ENCODE measurements around the gene FAIM2. TPM values are rescaled to one million over a fixed set of nuclear protein-coding genes. Genes with fewer than 3 reads are reported as not detected.
A peak's percentile ranks its signal among the peaks of the same experiment; 100 is the strongest.

The FAIM2 gene
- total RNA-seq, 1 experiment from 2014 or later, result 0.18 TPM

DNA sequence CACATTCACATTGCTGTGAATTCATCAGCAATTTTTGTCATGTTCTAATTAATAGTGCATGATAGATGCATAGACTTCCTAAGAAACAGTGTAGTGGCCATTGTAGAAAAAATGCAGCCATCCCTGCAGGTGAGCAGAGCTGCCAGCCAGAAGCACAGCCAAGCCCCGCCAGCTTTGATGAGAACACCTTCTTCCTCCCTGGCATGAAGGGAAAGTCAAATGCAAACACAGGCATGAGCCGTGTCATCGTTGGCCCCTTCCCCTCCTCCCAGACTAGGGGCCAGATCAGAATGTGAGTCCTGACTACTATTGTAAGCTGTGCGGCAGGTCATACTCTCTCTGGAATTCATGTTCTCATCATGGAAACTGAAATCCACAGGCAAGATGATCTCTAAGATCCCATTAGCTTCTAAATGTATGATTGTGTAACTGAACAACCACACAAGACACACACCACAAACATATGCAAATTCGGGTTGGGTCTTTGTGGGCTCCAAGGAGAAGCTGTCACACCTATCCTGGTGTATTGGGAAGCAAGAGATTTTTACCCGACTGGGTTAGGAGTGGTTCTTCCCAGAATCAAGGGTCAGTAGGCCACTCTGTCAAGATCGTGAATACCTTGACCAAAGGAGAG lies 44.0 kb upstream of the FAIM2 start:
- no peak overlapping the region for H3K27ac ChIP-seq (ENCODE audit: low read length)
- no TSS peak for BruUV-seq (replicated peaks)
- H3K4me1 ChIP-seq (ENCODE audit: insufficient read depth, low read length), result peaks cover 17% of the 10 kb centered on the region
- H3K9me3 ChIP-seq (ENCODE audit: low read length), result no peaks in the 10 kb centered on the region
- no peak overlapping the region for H3K9ac ChIP-seq (ENCODE audit: low read length)
- TF ChIP-seq EZH2phosphoT487 (IDR thresholded peaks at IDR 0.05; ENCODE audit: borderline replicate concordance, low read length) (no peak), EZH2 (IDR thresholded peaks at IDR 0.05; ENCODE audit: low read length, unreplicated experiment) (no peak)
- TF ChIP-seq, protein P1, sequence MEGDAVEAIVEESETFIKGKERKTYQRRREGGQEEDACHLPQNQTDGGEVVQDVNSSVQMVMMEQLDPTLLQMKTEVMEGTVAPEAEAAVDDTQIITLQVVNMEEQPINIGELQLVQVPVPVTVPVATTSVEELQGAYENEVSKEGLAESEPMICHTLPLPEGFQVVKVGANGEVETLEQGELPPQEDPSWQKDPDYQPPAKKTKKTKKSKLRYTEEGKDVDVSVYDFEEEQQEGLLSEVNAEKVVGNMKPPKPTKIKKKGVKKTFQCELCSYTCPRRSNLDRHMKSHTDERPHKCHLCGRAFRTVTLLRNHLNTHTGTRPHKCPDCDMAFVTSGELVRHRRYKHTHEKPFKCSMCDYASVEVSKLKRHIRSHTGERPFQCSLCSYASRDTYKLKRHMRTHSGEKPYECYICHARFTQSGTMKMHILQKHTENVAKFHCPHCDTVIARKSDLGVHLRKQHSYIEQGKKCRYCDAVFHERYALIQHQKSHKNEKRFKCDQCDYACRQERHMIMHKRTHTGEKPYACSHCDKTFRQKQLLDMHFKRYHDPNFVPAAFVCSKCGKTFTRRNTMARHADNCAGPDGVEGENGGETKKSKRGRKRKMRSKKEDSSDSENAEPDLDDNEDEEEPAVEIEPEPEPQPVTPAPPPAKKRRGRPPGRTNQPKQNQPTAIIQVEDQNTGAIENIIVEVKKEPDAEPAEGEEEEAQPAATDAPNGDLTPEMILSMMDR (conservative IDR thresholded peaks at IDR 0.05; ENCODE audit: low read depth, low read length), result no peak
- no peak for DNase-seq
- H3K4me3 ChIP-seq (ENCODE audit: low read length), result no peak overlapping the region
- no peaks in the 10 kb centered on the region for H3K27me3 ChIP-seq (ENCODE audit: low read length)
- H3K9me2 ChIP-seq (replicated peaks; ENCODE audit: low read length), result no peaks in the 10 kb centered on the region
- no peaks in the 10 kb centered on the region for H3F3A ChIP-seq (ENCODE audit: low read length, unreplicated experiment)
- ChIA-PET POLR2A (ENCODE audit: unreplicated experiment) (interaction anchor here (0.6 kb wide), 1 partner anchor 165 kb away, joined by 3 read pairs; no protein-coding TSS in a partner anchor), CTCF (no interaction called here)
- H4K20me1 ChIP-seq (ENCODE audit: low read length), result no peaks in the 10 kb centered on the region
- H3K36me3 ChIP-seq (ENCODE audit: low read depth, low read length), result no peaks in the 10 kb centered on the region
- intact Hi-C loops (cut with micrococcal nuclease), result no loop called here
- H2AFZ ChIP-seq (ENCODE audit: low read length), result no peak overlapping the region
- no peak overlapping the region for H3K4me2 ChIP-seq (ENCODE audit: low read length)
- H3K79me2 ChIP-seq (ENCODE audit: low read length), result no peaks in the 10 kb centered on the region
- ATAC-seq, result no peak

DNA sequence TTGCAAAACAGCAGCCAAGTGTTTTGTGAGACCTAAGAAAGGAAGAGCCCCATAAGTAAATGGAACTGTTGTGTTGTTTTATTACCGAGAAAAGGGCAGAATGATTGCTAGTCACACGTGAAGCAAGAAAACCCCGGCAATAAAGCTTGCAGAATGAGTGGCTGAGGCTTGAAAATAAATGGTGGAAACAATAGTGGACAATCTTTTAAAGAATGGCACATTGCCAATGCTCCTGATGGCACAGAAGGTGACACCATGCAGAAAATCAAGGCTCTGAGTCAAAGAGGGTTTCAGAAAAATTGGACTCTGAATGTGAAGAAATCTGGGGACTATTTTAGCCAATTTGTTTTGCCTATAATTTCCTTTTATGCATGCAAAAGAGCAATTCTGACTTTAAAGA lies 42.8 kb upstream of the FAIM2 start:
- CTCF ChIA-PET, result interaction anchor here (0.8 to 1.5 kb wide), 2 partner anchors 21 to 80 kb away, joined by 4 to 7 read pairs; no protein-coding TSS in a partner anchor
- intact Hi-C loops (cut with micrococcal nuclease), result no loop called here
- BruUV-seq (replicated peaks), result no TSS peak
- POLR2A ChIA-PET (ENCODE audit: unreplicated experiment), result interaction anchor here (0.7 to 0.8 kb wide), 2 partner anchors 11 to 138 kb away, joined by 3 to 5 read pairs; no protein-coding TSS in a partner anchor
- Histone ChIP-seq H3K79me2 (ENCODE audit: low read length) (no peaks in the 10 kb centered on the region), H3F3A (ENCODE audit: low read length, unreplicated experiment) (no peaks in the 10 kb centered on the region), H3K36me3 (ENCODE audit: low read depth, low read length) (no peaks in the 10 kb centered on the region), H3K4me3 (ENCODE audit: low read length) (no peak overlapping the region), H3K4me1 (ENCODE audit: insufficient read depth, low read length) (peaks cover 19% of the 10 kb centered on the region), H2AFZ (ENCODE audit: low read length) (no peak overlapping the region), H3K4me2 (ENCODE audit: low read length) (no peak overlapping the region), H3K27me3 (ENCODE audit: low read length) (no peaks in the 10 kb centered on the region), H3K27ac (ENCODE audit: low read length) (no peak overlapping the region), H3K9me2 (replicated peaks; ENCODE audit: low read length) (no peaks in the 10 kb centered on the region), H3K9ac (ENCODE audit: low read length) (no peak overlapping the region), H4K20me1 (ENCODE audit: low read length) (no peaks in the 10 kb centered on the region), H3K9me3 (ENCODE audit: low read length) (no peaks in the 10 kb centered on the region)
- no peak for DNase-seq
- no peak for ATAC-seq
- TF ChIP-seq EZH2 (IDR thresholded peaks at IDR 0.05; ENCODE audit: low read length, unreplicated experiment), result no peak
- TF ChIP-seq, protein P1 (conservative IDR thresholded peaks at IDR 0.05; ENCODE audit: low read depth, low read length), result no peak

DNA sequence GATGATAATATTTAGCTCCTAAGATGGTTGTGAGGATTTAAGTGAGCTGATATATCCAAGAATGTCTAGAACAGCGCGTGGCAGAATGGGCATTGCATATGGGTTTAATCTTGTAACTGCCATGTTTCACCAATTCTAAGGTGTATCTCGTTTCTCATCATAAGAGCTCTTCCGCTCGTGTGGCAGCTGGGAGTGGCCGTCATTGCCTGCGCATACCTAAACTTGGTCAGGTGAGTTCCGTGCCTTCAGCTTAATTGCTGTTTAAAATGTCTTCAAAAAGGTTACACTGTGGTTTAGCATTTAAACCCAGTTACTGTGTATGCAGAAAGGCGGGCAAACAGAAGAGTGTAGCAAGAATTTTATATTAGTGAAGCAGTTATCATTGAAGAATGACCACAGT lies 42.4 kb upstream of the FAIM2 start:
- intact Hi-C loops (cut with micrococcal nuclease), result no loop called here
- ChIA-PET POLR2A (ENCODE audit: unreplicated experiment) (interaction anchor here (0.5 to 0.8 kb wide), 3 partner anchors 11 to 139 kb away, joined by 3 to 11 read pairs (median 5); partner anchors contain the start of gene NCKAP5L), CTCF (interaction anchor here (0.8 to 1.5 kb wide), 5 partner anchors 14 to 79 kb away, joined by 3 to 7 read pairs (median 5); no protein-coding TSS in a partner anchor)
- peaks cover 19% of the 10 kb centered on the region for H3K4me1 ChIP-seq (ENCODE audit: insufficient read depth, low read length)
- BruUV-seq (replicated peaks), result no TSS peak
- no peaks in the 10 kb centered on the region for H3F3A ChIP-seq (ENCODE audit: low read length, unreplicated experiment)
- ATAC-seq (no peak), DNase-seq (no peak)
- no peak overlapping the region for H3K27ac ChIP-seq (ENCODE audit: low read length)
- no peaks in the 10 kb centered on the region for H3K9me3 ChIP-seq (ENCODE audit: low read length)
- H3K9me2 ChIP-seq (replicated peaks; ENCODE audit: low read length), result no peaks in the 10 kb centered on the region
- H3K9ac ChIP-seq (ENCODE audit: low read length), result no peak overlapping the region
- TF ChIP-seq, protein P1 (conservative IDR thresholded peaks at IDR 0.05; ENCODE audit: low read depth, low read length), result no peak
- no peak for TF ChIP-seq EZH2 (IDR thresholded peaks at IDR 0.05; ENCODE audit: low read length, unreplicated experiment)
- no peak for TF ChIP-seq EZH2phosphoT487 (IDR thresholded peaks at IDR 0.05; ENCODE audit: borderline replicate concordance, low read length)
- H3K4me2 ChIP-seq (ENCODE audit: low read length), result no peak overlapping the region
- H3K27me3 ChIP-seq (ENCODE audit: low read length), result no peaks in the 10 kb centered on the region
- no peaks in the 10 kb centered on the region for H3K79me2 ChIP-seq (ENCODE audit: low read length)
- H2AFZ ChIP-seq (ENCODE audit: low read length), result peak overlapping the region; percentile 87
- H3K36me3 ChIP-seq (ENCODE audit: low read depth, low read length), result no peaks in the 10 kb centered on the region
- no peak overlapping the region for H3K4me3 ChIP-seq (ENCODE audit: low read length)
- H4K20me1 ChIP-seq (ENCODE audit: low read length), result no peaks in the 10 kb centered on the region

Data from PC-3 (cell line).